DLD1 (cell line): Measurements from ENCODE around the gene SLC66A2.

Source experiments
- in situ Hi-C: cut with HindIII; loops from 2 replicates; pipeline ENCODE4 v1.10.0; 2017; ENCODE audit warnings: low sequenced_read_pairs

SLC66A2 gene

DNA sequence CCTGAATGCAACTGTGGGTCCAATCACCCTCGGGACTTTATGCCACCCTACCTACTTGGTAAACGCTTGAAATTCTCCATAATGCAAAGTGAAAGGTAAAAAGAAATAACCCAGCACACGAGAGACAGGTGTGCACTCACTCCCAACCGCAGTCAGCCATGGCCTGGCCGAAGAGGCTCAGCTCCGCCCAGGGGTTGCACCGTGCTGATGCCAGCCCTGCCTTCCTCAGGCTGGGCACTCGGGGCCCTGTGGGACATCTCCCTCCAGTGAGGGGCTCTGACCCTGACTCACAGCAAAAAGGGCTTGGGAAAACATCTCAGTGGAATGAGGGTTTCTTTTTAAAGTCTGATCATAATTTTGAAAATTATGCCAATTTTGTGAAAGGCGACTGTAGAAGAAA, 13.3 kb downstream of the SLC66A2 start:
- in situ Hi-C loops: no loop called here

DNA sequence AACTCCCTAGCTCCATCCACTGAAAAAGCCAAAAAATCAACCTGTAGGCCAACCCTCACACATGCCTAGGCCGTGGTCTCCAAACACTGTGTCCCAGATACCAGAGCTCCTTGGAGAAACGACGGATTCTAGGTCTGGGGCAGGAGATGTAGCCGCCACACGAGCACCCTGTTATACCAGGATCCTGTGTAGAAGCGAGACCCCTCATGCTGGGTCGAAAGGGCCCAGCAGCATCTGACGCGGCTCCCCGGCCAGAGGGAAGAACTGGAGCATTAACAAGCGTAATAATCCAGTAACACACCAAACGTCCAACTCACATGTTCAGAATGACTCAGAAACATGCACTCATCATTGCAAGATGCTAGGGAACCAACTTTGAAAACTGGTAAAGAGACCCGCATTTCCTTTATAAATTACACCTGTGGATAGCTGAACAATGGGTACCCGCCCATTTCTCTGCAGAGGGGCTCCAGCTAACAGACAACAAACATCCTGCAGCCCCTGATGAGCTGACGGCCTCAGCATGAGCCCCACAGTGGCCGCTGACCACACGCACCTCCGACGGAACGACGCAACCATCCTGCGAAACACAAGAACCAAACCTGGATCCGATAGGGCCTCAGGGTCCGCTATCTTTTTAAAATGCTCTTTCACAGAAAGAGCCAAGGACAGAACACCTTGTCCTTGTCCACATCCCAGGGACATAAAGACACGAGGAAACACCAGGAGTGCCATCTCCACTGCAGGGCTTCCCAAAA, 14.2 kb downstream of the SLC66A2 start:
- in situ Hi-C loops: no loop called here

DNA sequence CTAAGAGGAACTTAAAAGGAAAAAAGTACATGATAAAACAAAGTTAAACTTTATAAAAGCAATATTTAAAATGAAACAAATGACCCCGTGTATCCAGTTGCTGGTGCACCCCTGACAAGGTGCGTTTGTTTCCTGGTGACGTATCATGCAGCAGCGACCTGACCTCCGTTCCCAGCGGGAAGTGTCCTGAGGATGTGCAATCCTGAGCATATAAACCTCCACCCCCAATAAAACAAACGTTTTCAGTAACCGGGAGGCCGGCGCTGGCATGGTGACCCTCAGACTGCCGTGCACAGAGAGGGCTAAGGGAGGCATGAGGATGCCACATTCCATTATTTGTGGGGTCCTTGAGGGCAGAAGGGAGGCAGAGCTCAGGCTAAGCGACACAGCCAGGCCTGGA, 14.8 kb downstream of the SLC66A2 start:
- in situ Hi-C loops: no loop called here

DNA sequence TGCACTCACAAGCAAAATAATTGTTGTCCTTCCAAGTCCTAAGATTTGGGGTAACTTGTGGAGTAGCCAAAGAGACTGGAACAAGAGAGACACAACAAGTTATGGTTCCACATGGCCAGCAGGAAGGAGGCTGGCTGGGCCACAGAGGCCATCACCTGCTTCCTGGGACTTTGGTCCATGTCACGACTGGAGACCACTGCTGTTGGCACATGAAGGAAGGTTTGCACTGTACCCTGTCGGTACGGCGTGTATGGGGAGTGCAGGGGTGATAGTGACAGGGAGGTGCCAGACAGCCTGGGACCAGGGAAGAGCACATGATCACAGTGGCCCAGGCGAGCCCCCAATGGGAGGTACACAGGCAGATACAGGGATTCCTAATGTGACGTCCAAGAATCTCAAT, 15.5 kb downstream of the SLC66A2 start:
- in situ Hi-C loops: no loop called here

DNA sequence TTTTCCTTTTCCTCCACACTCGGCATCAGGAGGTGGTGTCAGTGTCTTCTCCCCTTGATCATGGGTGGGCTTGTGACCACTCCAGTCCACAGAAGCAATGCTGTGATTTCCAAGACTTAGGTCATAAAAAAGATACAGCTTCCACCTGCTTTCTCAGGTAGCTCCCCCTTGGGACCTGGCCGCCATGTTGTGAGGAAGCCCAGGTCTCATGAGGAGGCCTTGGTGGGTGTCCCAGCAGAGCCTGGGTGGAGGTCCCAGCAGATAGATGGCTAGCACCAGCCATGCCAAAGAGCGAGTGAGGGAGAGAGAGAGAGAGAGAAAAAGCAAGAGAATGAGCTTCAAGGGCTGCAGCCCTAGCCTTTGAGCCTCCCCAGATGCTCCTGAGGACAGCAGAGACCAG, 16.0 kb downstream of the SLC66A2 start:
- in situ Hi-C loops: no loop called here

DNA sequence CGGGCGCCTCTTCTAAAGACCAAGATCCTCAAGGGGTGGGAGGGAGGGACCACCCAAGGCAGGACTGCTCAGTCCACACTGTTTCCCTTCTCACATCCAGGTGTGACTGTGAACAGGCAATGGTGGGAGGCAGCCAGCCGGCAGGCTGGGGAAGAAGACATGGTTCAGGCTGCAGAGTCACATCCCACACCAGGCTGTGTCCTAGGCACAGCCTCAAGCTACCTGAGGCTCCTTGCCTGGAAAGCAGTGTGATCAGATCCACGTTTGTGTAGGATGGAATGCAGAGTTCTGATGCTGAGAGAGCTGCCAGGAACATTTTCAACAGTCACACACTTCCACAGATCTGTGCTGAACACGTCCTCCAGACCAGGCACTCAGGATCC, 16.4 kb downstream of the SLC66A2 start:
- in situ Hi-C loops: no loop called here

DNA sequence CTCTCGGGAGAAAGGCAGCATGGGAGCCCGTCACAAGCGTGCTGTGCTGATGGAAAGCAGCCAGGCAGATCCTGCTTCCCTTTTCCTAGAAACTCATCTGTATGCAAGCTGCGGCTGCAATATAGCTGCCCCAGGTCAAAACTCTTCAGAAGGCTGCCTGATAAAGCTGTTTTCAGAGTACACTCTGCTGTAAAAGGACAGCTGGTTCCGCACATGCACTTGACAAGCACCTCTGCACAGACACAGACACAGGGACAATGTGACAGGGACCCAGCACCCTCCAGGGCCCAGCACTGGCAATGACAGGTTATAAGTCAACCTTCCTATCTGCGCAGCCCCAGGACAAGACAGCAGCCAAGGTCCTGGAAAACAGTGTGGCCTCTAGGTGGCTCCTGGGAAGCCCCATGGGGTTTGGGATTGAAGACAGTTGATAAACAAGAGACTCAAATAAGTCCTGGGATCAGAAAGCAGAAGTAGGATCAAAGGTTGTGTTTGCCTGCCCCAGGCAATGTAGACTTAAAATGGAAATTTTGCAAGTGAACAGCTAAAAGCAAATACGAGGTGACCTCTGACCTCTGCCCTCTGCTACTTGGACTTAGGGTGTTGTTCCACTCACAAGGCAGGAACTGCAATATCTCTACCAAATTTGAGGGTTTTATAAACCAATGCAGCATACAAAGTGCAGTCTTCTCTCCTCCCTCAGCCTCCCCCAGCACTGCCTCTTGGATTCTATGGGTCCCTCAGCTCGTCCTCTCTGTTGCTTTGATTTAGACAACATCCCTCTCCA, 16.9 kb downstream of the SLC66A2 start:
- in situ Hi-C loops: no loop called here

DNA sequence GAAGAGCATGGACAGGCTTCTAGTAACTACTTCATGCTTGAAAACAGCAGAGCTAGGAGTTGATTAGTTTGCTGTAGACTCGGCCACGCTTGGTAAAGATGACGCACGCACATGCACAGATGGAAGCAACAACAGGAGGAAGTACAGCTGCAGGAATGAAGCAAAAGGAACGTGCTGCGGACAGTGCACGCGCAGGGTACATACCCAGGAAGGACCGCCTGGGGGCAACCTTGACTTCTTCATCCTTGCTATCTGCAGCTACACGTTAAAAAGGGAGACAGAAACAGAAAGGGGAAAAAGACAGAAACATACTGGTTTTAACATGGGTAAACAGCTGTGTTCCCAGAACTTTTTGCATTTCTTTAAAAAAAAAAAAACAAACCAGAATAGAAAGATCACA, 17.7 kb downstream of the SLC66A2 start:
- in situ Hi-C loops: no loop called here

DNA sequence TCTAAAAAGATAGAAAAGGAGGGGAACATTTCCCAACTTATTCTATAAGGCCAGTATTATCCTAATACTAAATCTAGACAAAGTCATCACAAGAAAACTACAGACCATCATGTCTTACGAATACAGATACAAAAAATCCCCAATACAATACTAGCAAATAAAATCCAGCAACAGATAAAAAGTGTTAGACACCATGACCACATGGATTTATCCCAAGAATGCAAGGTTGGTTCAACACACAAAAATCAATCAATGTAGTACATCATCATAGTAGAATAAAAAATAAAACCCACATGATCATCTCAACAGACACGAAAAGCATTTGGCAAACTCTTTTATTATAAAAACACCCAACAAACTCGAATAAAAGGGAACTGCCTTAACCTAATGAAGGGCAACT, 18.5 kb downstream of the SLC66A2 start:
- in situ Hi-C loops: no loop called here

DNA sequence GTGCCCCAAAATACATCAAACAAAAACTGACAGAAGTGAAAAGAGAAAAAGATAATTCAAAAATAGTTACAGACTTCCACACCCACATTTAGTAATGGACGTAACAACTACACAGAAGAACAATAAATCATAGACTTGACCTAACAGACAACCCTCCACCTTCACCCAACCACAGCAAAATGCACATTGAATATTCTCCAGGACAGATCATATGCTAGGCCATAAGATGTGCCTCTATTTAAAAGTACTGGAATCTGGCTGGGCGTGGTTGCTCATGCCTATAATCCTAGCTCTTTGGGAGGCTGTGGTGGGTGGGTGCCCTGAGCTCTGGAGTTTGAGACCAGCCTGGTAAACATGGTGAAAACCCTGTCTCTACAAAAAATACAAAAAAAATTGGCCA, 20.0 kb downstream of the SLC66A2 start:
- in situ Hi-C loops: no loop called here

DNA sequence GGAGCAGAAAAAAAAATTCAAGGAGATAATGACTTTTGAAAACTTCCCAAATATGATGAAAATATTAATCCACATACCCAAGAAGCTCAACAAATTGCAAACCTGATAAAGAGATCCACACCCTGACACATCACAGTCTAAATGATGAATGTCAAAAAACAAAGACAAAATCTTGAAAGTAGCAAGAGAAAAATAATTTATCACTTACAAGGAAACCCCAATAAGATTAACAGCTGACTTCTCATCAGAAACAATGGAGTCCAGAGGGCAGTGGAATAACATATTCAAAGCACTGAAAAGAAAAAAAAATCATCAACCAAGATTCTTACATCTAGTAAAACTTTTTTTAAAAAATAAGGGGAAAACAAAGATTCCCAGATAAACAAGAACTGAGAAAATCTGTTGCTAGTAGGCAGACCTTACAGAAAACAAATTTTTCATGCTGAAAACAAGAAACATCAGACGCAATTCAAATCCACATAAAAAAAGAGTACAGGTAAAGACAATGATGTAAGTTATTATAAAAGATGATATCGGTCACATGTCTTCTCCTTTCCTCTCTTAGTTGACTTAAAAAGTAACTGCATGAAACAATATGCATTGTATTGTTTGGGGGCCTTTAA, 21.3 kb downstream of the SLC66A2 start:
- in situ Hi-C loops: no loop called here

DNA sequence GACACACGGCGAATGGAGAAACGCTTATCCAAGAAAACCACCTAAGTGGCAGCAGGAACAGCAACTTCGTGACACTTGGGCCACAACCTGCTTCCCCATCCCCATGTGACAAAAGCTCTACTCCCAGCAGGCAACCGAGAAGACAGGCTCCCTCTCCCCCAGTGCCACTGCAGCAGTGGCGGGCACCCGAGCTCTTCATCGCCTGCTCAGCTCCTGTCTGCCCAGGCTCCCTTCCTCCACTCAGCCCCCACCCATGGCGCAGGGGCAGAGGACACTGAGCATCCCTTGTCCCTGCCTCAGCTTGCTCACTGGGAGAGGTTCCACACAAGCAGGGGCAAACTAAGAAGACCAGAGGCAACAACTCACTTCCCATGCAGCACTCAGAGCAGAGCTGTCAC, 22.9 kb downstream of the SLC66A2 start:
- in situ Hi-C loops: no loop called here

DNA sequence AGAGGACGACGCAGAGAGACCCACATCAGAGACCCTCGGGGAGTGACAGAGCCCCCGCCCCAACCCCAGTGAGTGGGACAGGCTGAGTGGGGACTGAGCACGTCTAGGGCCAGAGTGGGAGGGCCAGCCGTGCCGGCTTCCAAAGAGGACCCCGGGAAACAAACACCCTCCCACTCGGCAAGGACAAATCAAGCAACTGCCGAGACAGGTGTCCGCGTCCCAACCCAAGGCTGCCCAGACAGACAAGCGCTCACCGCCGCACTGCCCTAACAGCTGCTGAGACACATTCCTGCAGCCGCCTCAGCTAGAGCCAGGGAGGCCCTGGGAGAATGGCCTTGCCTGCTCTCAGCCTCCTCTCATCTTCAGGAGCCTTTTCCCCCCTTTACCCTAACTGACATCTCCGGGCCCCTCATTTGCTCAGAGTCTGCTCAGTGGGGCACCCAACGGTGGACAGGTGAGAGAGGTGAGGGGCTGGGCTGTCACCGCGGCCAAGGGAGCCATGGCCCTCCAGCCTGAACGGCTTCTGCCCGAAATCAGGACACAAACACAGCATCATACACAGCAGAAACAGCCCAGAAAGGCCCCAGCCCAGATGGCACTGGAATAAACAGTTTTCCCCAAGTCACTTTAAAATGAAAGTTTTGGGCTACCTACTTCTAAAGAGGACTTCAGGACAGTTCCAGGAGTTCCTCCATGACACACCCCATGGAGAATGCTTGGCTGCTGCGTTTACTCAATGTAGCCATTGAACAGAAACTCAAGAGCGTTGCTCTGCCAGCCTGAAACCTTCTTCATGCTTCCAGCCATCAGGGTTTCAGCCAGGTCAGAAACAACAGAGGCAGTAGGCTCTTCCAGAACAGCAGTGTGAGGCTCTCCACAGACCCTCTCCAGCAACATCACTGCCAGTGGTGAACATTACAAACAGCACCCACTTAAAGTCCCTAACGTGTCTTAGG, 23.6 kb downstream of the SLC66A2 start:
- in situ Hi-C loops: no loop called here

DNA sequence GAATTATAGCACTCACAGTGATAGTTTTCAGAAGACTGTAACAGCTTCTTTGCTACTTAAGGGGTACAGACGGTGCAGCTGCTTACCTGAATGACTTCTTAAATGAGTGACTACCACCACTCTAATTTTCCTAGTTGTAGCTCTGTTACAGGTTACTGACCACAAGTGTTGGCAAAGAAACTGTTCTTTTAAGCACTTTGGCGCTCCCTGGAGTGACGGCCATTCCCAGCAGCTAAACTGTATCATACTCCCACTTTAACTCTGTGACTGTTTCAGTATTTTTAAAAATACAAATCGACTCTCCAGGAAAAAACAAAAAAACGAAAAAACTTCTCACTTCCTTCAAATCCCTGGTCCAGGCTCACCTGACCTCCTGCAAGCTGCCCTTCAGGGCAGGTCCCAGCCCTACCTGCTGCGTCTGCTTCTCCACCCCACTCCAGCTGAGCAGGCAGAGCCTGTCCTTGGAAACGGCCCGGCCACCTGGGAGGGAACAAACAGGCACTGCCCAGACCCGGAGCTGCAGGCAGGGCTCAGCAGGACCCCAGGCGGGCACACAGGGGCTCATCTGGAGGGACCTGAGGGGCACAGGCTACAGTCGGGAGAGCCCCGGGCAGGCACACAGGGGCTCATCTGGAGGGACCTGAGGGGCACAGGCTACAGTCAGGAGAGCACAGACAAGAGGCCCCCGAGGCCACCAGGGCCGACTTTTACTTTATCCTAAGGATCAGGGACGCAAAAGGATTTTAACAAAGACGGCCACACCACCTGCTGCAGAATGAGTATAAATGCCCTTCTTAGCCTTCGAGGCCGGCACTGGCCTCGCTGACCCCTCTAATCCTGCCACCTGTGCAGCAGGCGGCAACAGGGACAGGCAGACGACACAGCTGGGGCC, 24.5 kb downstream of the SLC66A2 start:
- in situ Hi-C loops: no loop called here

DNA sequence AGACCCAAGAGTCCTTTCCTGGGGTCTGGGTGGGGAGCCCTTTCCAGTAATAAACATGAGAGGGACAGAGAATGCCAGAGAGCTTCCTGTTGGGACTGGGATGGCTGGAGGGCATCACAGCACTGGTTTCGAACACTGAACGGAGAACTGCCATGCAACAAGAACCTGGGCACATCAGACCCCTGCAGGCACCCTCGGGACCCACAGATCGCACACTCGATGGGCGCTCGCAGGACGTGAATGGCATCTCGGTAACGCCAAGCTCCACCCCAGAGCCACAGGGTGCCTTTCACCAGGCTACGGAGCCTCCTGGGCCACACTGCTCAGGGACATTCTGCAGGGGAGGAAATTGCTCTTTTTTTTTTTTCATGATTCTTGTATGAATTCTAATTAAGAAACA, 25.1 kb downstream of the SLC66A2 start:
- in situ Hi-C loops: no loop called here

DNA sequence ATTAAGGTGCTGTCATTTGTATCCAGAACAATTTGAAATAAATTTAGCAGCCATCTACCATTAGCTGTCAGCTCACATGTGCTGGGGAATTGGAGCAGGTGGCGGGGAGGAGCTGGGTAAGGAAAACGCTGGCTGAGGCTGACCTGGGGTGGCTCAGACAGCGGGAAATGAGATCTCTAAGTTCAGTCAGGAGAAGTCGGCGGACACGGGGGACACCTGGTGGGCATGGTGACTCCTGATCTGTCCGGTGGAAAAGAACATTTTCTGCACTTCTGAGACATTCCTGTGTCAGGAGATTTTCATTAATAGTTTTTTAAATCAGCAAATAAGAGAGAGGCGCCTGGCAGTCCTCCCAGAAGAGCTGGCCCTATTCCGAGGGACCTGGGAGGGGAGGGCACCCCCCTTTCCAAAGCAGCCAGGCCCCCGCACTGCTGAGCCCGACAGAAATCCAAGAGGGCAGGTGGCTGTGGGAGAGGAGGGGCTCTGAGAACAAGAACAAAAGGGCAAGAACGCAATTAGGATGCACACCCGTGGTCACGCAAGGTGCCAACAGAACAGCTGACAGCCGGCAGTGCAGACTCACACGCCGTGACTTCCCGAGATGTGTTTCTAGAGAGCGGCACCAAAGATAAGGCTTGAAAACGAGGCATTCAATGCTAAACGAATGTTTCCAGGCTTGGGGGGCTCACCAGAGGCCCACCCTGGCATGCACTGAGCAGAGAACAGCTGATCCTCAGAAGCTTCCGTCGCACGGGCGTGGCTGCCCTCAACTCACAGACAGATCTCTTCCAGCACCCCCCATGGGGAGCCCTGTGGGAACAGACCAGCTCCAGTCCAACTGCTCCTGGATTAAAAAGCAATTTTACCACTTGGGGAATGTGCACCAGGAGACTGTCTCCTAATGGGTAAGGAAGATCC, 26.4 kb downstream of the SLC66A2 start:
- in situ Hi-C loops: no loop called here

DNA sequence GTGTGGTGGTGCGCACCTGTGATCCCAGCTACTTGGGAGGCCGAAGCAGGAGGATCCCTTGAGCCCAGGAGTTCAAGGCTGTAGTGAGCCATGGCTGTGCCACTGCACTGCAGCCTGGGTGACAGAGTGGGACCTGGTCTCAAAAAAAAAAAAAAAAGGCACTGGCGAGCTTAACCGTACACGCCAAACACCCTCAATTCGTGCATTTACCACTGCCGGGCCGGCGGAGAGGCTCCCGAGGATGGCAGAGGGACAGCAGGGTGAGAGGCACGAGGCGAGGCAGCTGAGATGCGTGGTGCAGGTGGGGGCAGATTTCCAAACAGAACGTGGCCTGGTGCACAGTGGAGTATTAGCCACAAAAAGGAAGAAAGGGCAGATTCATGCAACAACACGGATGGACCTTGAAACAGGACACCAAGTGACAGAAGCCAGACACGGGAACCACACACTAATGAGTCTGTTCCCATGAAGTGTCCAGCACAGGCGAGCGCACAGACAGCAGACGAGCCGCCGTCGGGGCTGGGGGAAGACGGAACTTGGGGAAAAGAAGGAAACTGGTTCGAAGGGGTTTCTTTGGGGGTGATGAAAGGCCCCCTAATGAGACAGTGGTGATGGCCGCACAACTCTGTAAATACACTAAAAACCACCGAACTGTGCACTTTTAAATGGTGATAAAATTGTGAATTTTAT, 27.4 kb downstream of the SLC66A2 start:
- in situ Hi-C loops: no loop called here

DNA sequence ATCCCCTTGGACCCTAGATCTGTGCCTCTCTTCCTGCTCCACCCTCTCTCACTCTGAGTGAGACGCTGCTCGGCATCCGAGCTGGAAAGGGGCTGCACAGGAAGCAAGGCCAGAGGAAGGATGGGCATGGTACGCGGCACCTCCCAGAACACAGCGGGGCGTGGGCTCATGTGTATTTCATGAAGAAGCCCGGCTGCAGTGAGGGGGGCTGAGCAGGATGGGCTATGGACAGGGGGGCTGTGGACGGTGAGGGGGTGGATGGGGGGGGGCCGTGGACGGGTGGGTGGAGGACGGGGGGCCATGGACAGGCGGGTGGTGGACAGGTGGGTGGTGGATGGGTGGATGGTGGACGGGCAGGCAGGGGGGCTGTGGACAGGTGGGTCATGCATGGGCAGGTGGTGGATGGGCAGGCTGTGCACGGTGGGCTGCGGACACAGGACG, 28.5 kb downstream of the SLC66A2 start:
- in situ Hi-C loops: no loop called here
